Calu3 (cell line): ENCODE measurements around the gene BCAS1. TPM values are rescaled to one million over a fixed set of nuclear protein-coding genes. Genes with fewer than 3 reads are reported as not detected.

Experiments used
- BruUV-seq: library from RNA; stranded (reverse); fragments of 400-500 nt; replicated peaks from 2 replicates; lab custom pipeline; 2021; lab: Mats Ljungman, UMichigan
- CTCF ChIA-PET: fragments of 300-600 bp; sonication (Branson Sonifier 250); formaldehyde crosslinking; loops from one replicate; lab custom pipeline; 2022; ENCODE audit warnings: antibody characterized with exemption; lab: Charles Lee
- DNase-seq: peaks from one replicate; pipeline ENCODE4 v3.0.0; 2022
- H3K27ac Mint-ChIP-seq: one replicate; pipeline ENCODE4 v1.8.0; 2022; ENCODE audit warnings: mixed read lengths; ENCODE audit not compliant: unreplicated experiment
- H3K27me3 Mint-ChIP-seq: one replicate; pipeline ENCODE4 v1.8.0; 2022; ENCODE audit warnings: mixed read lengths; ENCODE audit not compliant: unreplicated experiment
- H3K36me3 Mint-ChIP-seq: one replicate; pipeline ENCODE4 v1.8.0; 2022; ENCODE audit warnings: mild to moderate bottlenecking, moderate library complexity, mixed read lengths; ENCODE audit not compliant: insufficient read depth, unreplicated experiment
- H3K4me1 Mint-ChIP-seq: one replicate; pipeline ENCODE4 v1.8.0; 2022; ENCODE audit warnings: mild to moderate bottlenecking, low read depth, mixed read lengths; ENCODE audit not compliant: unreplicated experiment
- H3K4me3 Mint-ChIP-seq: one replicate; pipeline ENCODE4 v1.8.0; 2022; ENCODE audit warnings: mild to moderate bottlenecking, low read depth, moderate library complexity, mixed read lengths; ENCODE audit not compliant: unreplicated experiment
- H3K9me3 Mint-ChIP-seq: one replicate; pipeline ENCODE4 v1.8.0; 2022; ENCODE audit warnings: low read depth, mixed read lengths; ENCODE audit not compliant: unreplicated experiment
- intact Hi-C: fragments of 100-400 bp; cut with micrococcal nuclease; formaldehyde crosslinking; loops from one replicate; pipeline ENCODE4 v1.10.0; 2022; ENCODE audit not compliant: unreplicated experiment
- total RNA-seq: library from RNA; stranded (reverse); gene quantifications from 2 replicates; pipeline ENCODE4 v1.2.3, GENCODE V29; 2022
- TF ChIP-seq, protein P1 (sequence below): fragments of 200-600 bp; IDR thresholded peaks from one replicate; pipeline ENCODE4 v1.8.0; 2022; ENCODE audit warnings: antibody characterized with exemption; ENCODE audit not compliant: unreplicated experiment

Gene BCAS1
- total RNA-seq, 1 experiment from 2014 or later = 11.1 TPM

DNA sequence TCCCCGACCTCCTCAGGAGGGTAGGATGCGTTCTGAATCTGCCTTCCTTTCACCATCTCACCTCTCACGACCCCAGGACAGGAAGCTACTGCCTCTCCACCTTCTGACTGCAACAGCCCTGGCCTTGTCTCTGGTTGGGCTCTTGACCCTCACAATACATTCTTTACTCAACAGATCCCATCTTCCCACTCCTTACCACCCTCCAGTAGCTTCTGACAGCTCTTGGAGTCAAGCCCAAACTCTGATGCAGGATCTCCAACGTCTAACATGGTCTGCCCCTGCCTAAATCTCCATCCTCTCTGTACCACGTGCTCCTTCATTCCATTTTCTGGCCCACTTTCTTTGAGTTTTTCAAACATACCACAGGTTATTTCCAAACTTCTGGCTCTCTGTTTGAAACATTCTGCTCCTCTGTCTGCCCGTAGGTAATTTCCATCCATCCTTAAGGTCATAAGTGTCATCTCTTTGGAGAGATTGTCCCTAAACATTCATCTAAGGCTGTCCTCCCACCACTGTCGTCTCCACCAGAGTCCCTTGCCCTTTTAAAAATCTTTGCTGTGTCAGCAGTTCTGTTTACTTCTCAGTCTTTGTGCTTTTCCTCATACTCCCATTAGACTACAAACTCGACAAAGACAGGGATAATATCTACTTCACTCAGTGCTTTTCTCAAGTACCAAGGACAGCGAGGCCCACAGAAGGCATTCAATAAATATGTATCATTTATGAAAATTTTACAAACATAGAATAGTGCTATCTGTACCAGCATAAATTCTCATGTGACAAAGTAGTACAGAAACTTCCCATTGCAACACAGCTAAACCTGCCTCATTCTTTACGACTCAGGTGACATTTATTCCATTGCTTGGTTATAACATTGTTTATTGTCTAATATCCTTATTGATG, 73.6 kb downstream of the BCAS1 start:
- CTCF ChIA-PET = interaction anchor here (0.7 kb wide), 1 partner anchor 27 kb away, joined by 3 read pairs; no protein-coding TSS in a partner anchor
- H3K36me3 Mint-ChIP-seq = no peaks in the 10 kb centered on the region
- TF ChIP-seq, protein P1, sequence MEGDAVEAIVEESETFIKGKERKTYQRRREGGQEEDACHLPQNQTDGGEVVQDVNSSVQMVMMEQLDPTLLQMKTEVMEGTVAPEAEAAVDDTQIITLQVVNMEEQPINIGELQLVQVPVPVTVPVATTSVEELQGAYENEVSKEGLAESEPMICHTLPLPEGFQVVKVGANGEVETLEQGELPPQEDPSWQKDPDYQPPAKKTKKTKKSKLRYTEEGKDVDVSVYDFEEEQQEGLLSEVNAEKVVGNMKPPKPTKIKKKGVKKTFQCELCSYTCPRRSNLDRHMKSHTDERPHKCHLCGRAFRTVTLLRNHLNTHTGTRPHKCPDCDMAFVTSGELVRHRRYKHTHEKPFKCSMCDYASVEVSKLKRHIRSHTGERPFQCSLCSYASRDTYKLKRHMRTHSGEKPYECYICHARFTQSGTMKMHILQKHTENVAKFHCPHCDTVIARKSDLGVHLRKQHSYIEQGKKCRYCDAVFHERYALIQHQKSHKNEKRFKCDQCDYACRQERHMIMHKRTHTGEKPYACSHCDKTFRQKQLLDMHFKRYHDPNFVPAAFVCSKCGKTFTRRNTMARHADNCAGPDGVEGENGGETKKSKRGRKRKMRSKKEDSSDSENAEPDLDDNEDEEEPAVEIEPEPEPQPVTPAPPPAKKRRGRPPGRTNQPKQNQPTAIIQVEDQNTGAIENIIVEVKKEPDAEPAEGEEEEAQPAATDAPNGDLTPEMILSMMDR = no peak
- H3K4me1 Mint-ChIP-seq = no peaks in the 10 kb centered on the region
- intact Hi-C loops = no loop called here
- peaks cover 5% of the 10 kb centered on the region for H3K9me3 Mint-ChIP-seq
- H3K4me3 Mint-ChIP-seq = no peak overlapping the region
- BruUV-seq = no TSS peak
- no peak overlapping the region for H3K27ac Mint-ChIP-seq
- DNase-seq = no peak
- peaks cover 17% of the 10 kb centered on the region for H3K27me3 Mint-ChIP-seq

DNA sequence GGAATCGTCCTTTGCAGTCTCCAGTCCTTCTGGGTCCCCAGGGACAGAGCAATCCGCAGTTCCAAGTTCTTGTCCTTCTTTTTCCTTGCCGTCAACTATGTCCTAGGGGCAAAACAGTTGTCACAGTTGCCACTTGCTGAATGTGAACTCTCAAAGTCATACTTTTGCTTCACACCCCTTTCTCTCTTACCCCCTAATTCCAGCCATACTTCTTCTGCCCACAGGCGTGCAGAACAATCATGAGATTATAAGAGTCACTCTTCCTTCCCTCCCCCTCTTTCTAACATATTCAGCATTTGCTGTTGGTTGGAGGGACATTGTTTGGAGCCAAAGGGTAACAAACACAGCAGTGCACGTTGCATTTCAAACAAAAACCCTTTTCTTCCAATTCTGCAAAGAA, 74.4 kb downstream of the BCAS1 start:
- no peaks in the 10 kb centered on the region for H3K36me3 Mint-ChIP-seq
- intact Hi-C loops = no loop called here

DNA sequence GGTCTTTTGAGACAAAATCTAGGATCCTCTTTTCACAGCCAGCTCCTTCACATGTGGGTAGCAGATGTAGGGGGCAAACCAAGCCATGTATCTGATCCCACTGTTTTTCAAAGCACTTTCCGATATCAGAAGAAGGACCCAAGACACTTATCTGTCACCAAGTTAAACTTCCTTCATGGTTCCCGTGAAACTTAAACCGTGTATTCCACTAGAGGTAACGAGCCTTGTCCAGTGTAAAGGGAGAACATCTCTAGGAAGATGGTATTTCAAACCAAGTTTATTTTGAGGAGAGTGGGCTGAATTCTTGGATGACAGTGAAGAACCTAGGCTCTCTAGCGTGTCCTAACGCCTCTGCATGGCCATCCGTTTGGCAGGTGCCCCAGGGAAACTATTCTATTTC, 76.3 kb downstream of the BCAS1 start:
- BruUV-seq = no TSS peak
- H3K9me3 Mint-ChIP-seq = no peaks in the 10 kb centered on the region
- intact Hi-C loops = no loop called here
- no peak overlapping the region for H3K27ac Mint-ChIP-seq
- TF ChIP-seq, protein P1 = no peak
- no peak overlapping the region for H3K4me3 Mint-ChIP-seq
- no peaks in the 10 kb centered on the region for H3K36me3 Mint-ChIP-seq
- H3K27me3 Mint-ChIP-seq = peaks cover 32% of the 10 kb centered on the region
- no peaks in the 10 kb centered on the region for H3K4me1 Mint-ChIP-seq
- CTCF ChIA-PET = interaction anchor here (0.6 kb wide), 1 partner anchor 465 kb away, joined by 3 read pairs; no protein-coding TSS in a partner anchor
- no peak for DNase-seq

More for the DNA sequence above, 74.4 kb downstream of the BCAS1 start:
- DNase-seq = no peak
- Mint-ChIP-seq H3K27me3 (peaks cover 25% of the 10 kb centered on the region), H3K4me1 (no peaks in the 10 kb centered on the region), H3K27ac (no peak overlapping the region), H3K4me3 (no peak overlapping the region), H3K9me3 (peaks cover 2% of the 10 kb centered on the region)
- CTCF ChIA-PET = no interaction called here
- BruUV-seq = no TSS peak
- TF ChIP-seq, protein P1 = no peak

DNA sequence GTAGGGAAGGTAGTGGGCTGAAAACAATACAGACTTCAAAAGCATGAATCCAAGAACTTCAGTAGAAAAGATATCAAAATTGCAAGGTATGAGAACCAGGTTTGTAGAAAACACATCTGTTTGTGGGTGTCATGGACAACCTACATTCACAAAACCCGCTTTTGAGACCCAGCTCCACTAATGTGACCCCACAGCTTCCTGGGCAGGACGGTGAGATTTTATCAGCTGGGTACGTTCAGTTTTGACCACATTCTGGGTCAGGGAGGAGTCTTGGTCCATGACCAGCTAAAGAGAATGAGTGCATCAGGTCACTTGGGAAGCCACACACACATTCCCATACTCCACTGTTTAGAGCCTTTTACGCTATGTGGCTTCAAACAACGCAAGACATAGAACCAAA, 77.1 kb downstream of the BCAS1 start:
- H3K27me3 Mint-ChIP-seq = peaks cover 32% of the 10 kb centered on the region
- no peaks in the 10 kb centered on the region for H3K9me3 Mint-ChIP-seq
- CTCF ChIA-PET = no interaction called here
- H3K4me3 Mint-ChIP-seq = no peak overlapping the region
- no peak overlapping the region for H3K27ac Mint-ChIP-seq
- DNase-seq = no peak
- intact Hi-C loops = no loop called here
- no peaks in the 10 kb centered on the region for H3K36me3 Mint-ChIP-seq
- TF ChIP-seq, protein P1 = no peak
- BruUV-seq = no TSS peak
- H3K4me1 Mint-ChIP-seq = no peaks in the 10 kb centered on the region
